Mammary epithelial cell (primary cell): Measurements from ENCODE around the gene COL1A1.

Source experiments
- CTCF ChIP-seq, 2 donors: IDR thresholded peaks in 1 of 2; conservative IDR thresholded peaks in 1 of 2; 2 replicates each; pipeline ENCODE4 v1.5.1; 2011 to 2012; ENCODE audit warnings: inconsistent platforms in 2 of 2, low read length in 2 of 2, mild to moderate bottlenecking in 2 of 2, control low read depth in 1 of 2, low read depth in 1 of 2; ENCODE audit not compliant: insufficient read depth in 1 of 2; ENCODE audit errors: extremely low read depth in 1 of 2
- EZH2 ChIP-seq: IDR thresholded peaks from 2 replicates; pipeline ENCODE4 v1.6.1; 2012; ENCODE audit warnings: low read length, inconsistent platforms, borderline replicate concordance

DNA sequence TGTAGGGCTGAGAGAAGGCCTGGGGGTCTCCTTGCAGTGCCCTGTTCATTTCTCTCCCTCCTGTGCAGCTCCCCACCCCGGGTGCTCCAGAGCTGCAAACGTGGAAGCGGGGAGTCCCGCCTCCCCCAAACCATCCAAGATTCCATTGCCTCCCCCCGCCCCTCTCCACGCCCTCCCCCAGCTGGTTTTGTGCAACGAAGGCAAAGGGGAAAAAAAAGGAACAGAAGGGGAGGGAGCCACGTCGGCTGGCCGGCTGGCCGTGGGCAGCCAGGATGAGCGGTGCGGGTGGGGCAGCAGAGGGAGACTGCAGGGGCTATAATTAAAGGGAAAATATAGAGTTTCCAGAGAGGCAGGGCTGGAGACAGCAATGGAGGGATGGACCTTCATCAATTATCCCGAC lies 1.7 kb upstream of the COL1A1 start:
- TF ChIP-seq CTCF (conservative IDR thresholded peaks at IDR 0.05 in 1 of 2, IDR thresholded peaks at IDR 0.05 in 1 of 2; ENCODE audit: extremely low read depth in 1 of 2, insufficient read depth in 1 of 2, low read depth in 1 of 2, low read length in 2 of 2) (no peak), EZH2 (no peak)
